Measurements from ENCODE around the gene JCHAIN.

The JCHAIN gene

DNA sequence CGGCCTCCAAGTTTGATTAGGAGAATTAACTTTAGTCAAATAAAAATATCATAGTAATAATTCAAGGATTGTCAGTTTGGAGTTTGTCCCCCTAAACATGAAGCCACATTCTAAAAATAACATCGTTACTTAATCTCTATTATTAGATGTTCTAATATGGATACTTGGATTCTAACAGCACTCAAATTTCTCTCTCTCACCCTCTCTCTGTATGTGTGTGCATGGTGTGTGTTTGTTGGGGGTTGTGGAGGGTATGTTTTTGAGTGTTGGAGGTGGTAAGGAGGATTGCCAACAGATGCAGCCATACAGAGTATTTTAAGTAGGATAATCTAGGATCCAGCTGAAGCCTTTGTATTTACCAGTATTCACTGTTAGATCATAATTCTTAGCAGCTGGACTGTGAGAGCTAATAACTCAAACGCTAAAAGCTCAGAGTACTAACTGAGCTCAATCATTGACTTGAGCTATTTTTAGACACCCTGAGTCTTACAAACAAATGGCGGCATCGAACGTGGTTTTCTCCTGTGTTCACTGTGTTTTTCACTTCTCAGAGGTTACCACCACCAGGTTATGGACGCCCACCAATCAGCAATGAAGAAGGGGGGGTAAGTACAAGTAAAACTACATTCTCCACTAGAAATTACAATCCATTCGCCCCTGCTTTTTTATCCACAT, 28.9 kb downstream of the JCHAIN start:
- no peak for DNase-seq

DNA sequence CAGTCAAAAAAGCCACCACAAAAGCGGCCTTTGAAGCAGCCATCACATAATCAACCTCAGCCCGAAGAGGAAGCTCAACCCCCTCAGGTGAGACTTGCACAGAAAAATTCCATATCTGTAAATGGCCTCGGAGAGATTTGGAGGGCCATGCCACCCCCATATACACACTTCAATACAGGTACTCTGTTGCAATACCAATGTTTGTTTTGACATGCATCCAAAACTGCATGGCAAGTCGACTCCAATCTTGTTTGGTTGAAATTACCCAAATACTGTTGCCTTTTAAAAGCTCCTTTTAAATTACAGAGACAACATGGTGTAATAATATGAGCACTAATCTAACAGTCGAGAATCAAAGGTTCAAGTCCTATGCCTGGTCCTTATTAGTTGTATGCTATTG, 31.8 kb downstream of the JCHAIN start:
- DNase-seq, result no peak

DNA sequence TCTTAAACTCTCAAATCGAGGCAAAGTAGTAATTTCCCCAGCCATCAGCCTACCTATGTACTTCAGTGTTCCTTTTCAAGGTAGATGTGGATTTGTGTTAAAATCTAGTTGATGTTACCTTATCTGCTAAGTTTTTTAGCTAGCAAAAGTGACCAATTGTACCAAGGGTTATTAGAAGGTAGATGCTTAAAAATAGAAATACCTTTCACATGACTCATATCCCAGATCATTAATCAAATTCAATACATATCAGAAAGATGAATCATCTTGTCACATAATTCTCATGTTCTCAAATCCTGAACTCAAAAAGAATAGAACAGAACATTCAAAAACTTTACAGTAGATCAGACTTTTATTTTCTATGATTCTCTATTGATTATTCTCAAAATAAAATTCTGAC, 34.3 kb downstream of the JCHAIN start:
- no peak for DNase-seq

DNA sequence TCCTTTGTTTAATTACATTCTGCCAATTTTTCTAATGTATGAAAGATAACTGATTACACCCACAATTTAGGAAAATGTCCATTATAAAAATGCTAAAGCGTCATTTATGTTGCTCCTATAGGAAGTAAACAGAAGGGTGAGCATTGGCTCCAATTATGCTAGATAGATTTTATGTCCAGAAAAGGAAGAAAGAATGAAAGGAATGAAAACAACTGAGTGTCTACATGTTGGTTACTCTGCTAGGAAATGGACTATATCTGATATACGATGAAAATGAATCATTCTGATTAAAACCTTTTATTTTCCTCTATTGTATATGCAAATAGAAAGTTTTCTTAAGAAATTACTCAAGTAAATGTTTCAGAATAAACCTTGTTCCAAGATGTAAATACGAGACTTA, 36.1 kb downstream of the JCHAIN start:
- DNase-seq, result no peak

DNA sequence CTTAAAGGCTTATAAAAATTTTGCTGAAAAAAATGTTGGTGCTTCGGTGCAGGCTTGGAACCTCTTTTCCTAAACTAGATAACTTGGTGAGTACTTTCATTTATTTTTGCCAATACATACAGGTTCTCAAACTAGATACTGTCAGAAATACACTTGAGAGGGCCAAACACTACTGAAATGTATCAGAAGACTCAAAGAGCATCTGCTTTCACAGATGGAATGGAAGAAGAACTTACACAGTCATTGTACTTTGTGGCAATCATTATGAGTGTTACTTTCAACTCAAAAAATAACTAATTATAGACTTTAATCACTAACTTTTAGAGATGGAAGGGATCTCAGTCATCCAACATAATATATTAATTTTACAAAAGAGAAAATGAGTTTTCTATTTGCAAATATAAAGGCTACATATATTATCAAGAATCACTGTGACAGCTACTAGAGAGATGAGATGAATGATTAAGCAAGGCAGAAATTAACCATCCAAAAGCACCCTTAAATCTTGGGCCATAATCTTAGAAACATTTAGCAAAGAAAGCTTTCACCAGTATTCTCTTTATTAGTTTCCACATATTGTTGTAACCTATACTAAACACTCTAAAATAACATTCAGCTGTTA, 36.7 kb downstream of the JCHAIN start:
- no peak for DNase-seq

DNA sequence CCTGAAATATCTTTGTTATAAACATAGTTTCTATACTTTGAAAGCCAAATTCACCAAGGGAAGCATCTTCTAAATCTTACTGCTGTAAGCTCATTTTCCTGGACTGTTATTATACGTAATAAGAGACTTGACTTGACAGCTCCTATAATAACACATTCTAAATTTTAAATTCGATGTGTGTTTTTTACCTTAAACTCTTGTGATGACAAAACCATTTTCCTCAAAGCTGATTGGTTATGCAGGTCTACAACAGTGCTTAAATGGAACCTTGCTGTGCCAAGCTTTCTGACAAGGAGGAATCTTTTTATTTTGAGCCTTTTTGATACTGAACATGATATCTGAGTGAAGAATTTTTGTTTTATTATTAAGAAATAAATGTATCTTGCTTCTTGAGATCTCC, 37.9 kb downstream of the JCHAIN start, which contains the start of gene ENAM:
TSS of gene ENAM (plus strand) at position 301 of the 400 bp plus-strand sequence. CDS start 757 bp downstream, outside the sequence.
- DNase-seq, result no peak

DNA sequence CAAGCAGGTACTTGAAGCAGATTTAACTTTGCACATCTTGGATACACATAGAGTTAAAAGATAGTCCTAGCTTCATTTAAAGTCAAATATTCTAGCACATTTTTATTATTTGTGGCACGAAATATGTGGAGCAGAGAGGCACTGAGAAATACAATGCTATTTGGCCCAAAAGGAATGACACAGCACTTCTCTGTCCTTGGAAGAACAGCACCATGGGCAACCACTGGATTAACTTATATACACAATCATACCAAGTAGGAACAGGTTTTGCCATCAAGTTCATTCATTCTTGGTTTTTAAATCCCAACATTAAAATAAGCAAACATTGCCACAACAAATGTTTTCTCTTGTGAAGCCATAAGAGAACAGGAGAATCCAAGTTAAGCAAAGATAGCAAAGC, 38.7 kb downstream of the JCHAIN start:
- no peak for DNase-seq

DNA sequence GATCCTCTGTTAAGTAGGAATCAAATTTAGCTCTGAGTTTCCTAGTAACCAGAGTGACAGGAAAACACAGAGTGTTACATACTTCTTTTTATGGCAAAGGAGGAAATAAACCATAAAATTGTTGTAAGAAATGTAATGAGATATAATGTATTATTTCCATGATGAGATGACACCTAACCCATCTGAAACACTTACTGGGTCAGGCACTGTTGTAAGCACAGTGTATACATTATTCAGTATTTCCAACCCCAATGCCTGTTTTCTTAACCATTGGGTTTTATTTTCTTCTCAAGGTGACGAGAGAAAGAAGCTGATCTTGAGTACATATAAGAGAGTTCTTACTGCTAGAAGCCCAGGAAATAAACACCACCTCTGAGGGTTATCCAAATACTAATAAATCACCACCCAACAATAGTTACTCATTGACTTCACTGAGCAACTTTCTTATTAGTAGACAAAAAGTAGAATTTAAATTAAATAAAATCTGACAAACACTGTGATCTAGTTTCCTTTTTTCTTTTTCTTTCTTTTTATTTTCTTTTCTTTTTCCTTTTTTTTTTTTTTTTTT, 42.0 kb downstream of the JCHAIN start:
- no peak for DNase-seq

DNA sequence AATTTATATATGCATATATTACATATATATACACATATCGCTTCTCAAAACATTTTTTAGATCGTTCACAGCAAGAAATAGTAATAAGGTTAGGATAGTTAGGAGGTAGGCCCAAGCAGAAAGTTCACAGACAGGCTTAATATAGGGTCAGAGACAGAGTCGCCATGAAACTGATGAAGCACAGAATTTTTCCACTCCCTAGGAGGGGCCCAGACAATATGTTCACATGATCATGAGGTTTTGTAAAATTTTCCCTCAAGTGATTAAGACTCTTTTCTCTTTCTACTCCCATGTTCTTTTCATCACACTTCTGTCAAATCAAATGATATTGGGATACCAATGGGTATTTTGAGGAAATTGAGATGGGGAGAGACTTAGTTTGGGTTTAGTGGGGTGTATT, 43.0 kb downstream of the JCHAIN start:
- no peak for DNase-seq

DNA sequence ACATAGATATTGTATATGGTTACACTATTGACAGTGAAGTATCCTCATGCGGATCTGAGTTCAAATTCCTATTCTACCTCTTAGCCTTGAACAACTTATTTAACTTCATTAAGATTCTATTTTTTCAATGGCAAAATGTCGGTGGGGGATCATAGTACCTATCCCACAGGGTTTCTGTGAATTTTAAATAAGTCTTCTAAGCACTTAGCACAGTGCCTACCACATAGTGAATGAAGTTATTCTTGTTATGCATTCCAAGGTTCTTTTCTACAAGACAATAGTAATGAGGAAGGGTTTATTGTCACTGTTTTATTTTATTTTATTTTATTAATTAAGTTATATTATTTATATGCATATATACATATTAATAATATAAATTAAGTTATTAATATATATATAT, 46.5 kb downstream of the JCHAIN start:
- DNase-seq, result no peak

DNA sequence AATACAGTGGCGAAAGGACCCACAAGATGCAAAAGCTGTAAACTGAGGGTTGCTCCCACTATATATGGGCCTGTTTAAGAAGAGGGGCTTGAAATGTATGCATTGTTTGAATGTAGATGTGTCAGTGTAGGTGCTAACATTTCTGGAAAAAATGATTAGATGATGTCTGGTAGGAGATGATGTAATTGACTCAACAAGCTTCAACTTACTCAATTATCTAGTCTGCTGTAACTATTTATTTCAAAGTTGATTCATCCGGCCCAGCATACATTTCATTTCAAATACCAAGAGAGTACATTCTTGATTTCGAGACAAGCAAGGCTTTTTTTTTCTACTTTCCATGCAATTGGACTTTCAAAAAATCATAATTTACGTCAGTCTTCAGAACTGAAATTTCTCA, 47.0 kb downstream of the JCHAIN start:
- no peak for DNase-seq

DNA sequence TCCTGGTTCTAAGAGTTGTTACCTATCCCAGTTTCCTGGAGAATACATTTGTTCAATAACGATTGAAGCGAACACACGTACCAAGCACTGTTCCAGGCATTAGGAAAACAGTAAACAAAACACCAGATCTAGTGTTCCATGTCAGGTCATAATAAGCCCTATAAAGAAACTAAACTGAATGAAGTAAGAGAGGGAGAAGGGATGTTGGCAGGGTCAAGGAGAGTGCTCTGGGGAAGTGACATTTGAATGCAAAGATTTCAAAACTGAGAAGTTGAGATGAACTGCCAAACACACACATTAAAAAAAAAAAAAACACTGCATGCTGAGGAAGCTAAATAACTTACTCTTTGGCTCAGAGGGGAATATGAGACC, 52.1 kb downstream of the JCHAIN start:
- peak; percentile 15 to 59 (median 40) for DNase-seq

DNA sequence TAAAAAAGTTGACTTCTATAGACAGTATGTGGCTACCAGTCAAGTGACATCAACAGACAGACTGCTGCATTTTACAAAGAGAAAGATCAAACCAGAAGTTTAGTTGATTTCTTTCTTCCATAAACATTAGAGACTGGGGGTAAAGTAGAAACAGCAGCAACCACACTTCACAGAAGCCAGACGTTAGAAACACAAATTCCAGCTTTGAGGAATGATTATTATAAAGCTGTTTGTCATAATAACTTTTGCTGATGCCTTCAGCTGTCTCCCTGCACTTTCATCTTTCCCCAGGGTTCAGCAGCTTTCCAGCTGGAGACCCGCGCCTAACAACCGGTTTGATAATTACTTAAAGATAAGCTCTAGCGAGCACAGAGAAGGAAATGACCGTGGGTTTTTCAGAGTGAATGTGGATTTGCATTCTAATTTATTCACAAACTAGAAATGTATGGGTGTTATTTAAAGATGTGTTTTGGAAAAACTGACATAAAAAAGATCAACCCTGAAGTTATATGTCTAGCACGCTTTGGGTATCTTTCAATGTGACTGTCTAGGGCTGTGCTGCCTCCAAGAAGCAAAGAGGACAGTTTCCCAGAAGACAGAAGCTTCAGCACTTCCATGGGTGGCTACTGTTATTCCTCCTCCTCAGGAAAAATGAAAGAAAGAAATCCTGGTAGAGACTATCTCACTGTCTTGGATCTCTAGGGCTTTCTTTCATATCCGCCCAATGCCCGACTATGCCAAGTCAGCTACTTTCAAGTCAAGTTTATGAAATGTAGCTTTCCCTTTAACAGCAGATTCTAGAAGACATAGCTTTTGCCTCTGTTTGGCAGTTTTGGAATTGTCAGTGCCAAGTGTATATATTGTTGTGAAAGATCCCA, 52.8 kb downstream of the JCHAIN start:
- no peak for DNase-seq

DNA sequence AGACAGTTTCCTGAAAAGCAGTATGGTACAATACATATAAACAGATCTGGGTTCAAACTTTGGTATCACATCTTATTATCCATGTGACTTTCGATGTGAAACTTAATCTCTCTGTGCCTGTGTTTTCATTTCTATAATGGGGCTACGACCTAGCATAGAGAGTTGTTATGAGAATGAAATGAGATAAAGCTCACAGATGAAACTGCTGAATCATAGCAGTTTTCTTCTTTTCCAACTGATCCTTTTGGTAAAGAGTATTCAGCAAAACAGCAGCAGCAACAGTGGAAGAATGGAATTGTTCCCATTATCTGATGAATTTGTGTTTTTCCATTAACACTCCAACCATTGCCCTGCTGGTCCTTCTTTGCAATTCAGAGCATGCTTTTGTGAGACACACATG, 58.0 kb downstream of the JCHAIN start:
- DNase-seq, result no peak

DNA sequence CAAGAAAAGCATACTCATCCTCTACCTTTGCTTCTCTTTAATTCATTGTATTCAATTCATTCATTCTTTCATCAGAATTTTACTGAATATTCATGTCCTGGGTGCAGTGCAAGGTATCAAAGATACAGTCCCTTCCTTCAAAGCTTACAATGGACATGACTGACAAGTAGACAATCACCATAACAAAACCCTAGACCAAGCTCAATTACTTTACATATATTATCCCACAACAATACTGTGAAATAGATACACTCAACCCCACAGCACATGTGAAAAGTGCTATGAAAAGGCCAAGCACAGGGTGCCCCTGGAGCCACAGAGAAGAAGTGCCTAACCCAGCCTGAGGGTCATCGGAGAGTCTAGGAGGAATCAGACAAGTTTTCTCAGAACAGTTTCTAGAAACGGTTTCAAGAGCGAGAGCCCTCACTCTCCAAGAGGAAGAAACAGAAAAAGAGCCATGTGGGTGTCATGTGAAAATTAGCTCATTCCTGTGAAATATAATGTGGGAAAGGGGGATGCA, 58.9 kb downstream of the JCHAIN start:
- peak in 1 of 4 experiments; percentile 4 for DNase-seq

DNA sequence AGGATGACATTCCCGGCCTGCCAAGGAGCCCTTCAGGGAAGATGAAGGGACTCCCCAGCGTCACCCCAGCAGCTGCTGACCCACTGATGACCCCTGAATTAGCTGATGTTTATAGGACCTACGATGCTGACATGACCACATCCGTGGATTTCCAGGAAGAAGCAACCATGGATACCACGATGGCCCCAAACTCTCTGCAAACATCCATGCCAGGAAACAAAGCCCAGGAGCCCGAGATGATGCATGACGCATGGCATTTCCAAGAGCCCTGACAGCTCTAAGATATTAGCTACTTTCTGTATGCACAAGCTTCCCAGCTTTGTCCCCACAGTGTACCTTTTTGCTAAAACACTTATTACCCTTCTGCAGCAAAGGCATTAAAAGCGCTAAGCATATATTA, 59.8 kb downstream of the JCHAIN start:
- DNase-seq, result no peak

All from suppressor macrophage (primary cell).